ENCODE data around the gene PODXL2.

DNA sequence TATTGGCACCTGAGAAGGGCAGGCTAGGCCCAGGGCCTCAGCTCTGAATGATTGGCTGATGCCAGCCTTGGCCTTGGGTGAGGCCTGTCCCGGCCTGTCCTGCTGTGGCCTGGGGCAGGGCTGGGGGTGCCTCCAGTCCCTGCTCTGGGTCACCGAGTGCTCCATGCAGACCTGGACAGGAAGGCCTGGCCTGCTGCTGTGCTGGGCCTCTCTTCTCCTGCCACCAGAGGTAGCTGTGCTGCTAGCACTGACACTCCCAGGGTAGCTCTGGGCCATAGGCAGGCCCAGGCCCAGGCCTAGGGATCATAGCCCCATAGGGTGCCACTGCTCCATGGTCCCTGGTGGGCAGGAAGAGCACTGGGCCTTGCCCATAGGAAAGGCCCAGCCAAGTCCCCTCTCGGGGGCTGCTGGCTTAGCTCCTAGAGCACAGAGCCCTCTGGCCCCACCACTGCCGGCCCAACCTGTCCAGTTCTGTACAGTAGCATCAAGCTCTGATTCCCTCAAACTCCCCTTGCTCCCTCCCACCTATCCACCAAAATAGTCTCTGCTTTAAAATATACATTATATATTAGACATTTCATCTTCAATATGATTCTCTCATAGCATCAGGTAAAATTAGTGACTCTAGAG is 62.0 kb downstream of the PODXL2 start:
- TF ChIP-seq POLR2AphosphoS5 (IDR thresholded peaks at IDR 0.05; ENCODE audit: low read depth, low read length): no peak
- TF ChIP-seq, protein P1, sequence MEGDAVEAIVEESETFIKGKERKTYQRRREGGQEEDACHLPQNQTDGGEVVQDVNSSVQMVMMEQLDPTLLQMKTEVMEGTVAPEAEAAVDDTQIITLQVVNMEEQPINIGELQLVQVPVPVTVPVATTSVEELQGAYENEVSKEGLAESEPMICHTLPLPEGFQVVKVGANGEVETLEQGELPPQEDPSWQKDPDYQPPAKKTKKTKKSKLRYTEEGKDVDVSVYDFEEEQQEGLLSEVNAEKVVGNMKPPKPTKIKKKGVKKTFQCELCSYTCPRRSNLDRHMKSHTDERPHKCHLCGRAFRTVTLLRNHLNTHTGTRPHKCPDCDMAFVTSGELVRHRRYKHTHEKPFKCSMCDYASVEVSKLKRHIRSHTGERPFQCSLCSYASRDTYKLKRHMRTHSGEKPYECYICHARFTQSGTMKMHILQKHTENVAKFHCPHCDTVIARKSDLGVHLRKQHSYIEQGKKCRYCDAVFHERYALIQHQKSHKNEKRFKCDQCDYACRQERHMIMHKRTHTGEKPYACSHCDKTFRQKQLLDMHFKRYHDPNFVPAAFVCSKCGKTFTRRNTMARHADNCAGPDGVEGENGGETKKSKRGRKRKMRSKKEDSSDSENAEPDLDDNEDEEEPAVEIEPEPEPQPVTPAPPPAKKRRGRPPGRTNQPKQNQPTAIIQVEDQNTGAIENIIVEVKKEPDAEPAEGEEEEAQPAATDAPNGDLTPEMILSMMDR (IDR thresholded peaks at IDR 0.05): peak; percentile 82

Data from Panc1 (cell line).